K562 treated with DMSO at 1 percent for 24 hours (cell line): ENCODE measurements around the gene ZNF621. TPM values are rescaled to one million over a fixed set of nuclear protein-coding genes. Genes with fewer than 3 reads are reported as not detected.

Source experiments
- total RNA-seq: library from RNA; unstranded; fragments of 300-600 nt; gene quantifications from 2 replicates; pipeline ENCODE4 v1.2.3, GENCODE V29; 2022; ENCODE audit warnings: low read depth; ENCODE audit not compliant: insufficient read depth

ZNF621 gene
- total RNA-seq = 7.7 and 8.4 TPM in 2 replicates

DNA sequence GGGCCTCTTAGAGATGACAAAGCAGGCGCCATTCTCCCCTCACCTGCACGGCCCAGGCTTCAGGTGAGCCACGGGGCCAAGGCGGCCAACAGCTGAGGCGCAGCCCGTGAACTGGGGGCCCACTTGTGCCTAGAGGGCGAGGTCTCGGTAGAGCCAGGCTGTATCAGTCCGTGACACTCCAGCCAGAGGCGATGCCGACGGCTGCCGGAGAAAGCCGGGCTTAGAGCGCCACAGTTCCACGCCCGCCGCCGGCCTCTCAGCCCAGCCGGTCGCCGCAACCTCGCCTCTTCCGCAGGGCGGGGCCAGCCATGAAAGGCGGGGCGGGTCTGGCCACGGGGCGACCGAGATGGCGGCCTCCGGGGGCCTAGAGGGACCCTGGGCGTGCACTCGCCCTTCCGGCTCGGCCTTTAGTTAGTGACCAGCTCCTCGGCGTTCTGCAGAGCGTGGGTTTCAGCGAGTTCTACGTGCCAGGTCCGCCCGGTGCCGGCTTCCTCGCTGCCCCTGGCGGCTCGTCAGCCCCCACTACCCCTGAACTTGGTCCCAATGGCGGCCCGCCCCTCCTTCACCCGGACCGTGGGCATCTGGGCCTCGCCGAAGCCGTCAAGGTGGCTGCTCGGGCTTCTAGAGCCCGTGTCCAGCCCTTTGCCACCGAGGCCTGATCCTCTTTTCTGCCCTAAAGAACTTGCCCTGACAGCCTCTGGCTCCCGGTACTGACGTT lies at the start of gene ZNF621:
Gene ZNF621 (plus strand): TSS at position 393 of the 718 bp plus-strand sequence. CDS start 881 bp downstream, outside the sequence.

DNA sequence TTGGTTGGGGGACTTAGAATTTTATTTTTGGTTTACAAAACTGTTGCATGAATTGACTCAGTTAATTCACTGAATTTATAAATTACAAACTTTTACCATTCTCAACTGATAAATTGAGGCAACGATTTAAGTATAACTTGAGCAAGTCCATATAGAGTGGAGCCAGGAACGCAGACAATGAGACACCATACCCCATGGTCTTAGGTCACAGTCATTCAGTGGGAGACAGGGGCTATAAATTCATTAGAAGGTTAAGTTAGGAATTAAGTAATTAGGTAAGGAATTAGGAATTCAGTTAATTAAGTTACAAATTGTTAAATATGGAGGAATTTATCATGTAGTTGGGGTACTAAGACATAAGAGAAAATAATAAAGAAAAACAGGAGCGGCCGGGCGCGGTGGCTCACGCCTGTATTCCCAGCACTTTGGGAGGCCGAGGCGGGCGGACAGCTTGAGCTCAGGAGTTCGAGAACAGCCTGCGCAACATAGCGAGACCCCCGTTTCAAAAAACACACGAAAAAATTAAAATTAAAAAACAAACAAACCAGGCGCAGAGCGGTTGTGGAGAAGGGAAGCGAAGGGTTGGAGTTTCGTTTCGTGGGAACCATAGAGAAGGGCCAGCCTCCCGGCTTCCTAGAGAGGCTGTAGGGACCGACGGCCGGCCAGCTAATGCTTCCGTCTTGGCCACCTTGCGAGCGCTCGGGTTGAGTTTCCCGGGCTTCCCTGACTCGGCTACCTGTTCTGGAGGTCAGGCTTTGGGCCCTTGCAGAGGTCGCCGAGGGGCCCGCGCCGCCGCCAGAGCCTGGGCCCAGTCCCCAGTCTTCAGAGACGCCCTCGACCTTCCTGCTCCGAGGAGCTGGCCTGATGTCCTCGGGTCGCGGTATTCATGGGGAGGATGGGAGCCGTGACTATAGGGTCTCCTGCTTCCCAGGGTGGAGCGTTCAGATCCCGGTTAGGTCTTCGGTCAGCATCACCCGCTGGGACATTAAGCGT lies 48.0 kb upstream of the ZNF621 start, which contains the start of gene ZNF619:
Gene ZNF619 (plus strand): TSS at position 645 of the 993 bp plus-strand sequence. CDS start 858 bp downstream, outside the sequence.

DNA sequence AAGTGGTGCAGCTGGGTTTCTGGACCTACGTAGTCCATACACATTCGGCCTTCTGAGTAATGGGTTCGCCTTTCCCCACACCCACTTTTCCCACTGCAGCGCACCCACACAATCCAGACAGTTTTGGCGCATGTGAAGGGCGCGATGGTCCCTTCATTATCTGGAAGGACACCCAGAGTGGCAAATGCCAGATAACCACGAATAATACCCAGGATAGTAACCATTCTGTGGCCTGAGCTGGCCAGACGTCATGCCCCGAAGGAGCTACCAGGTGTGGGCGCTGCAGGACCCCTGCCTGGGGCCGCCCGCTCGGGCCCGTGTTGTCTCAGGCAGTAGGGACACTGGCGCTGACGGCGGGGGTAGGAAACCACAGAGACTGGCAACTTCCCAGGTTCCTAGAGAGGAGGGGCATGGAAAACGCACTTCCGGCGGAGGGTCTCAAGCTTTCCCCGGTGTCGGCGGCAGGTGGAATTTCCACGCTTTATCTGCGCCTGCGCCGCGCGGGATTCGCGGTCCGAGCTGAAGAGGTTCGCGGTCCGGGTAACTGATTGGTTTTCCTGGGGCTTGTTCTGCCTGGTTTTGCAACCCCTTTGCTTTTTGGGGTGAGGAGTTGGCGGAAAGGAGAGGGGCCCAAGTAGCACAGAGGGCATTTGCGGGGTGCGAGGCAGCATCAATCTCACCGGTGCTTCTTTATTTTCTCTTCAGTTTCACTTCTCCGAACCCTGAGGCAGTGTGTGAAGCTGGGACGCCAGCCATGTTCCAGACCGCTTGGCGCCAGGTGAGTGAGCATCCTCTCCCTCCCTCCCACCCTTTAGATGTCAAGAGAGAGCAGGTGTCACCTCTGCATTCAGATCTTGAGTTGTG lies 18.9 kb upstream of the ZNF621 start, which contains the start of gene ZNF620:
Gene ZNF620 (plus strand): TSS at position 441 of the 864 bp plus-strand sequence. CDS start 314 bp downstream, at position 755.

Other genes starting within 250 kb of the ZNF621 start
- gene EIF1B, start 215.3 kb upstream of the ZNF621 start, total RNA-seq = 137 and 165 TPM in 2 replicates
- gene ENTPD3, start 137.8 kb upstream of the ZNF621 start, total RNA-seq = 0.93 and 2.2 TPM in 2 replicates
- 2,658 and 2,850 TPM in 2 replicates for gene RPL14, start 67.6 kb upstream of the ZNF621 start, total RNA-seq
- 4.9 and 6.2 TPM in 2 replicates for gene ZNF619, start 47.8 kb upstream of the ZNF621 start, total RNA-seq
- 3.2 and 4.7 TPM in 2 replicates for gene ZNF620, start 18.9 kb upstream of the ZNF621 start, total RNA-seq